Measurements from ENCODE around the gene F12. TPM values are rescaled to one million over a fixed set of nuclear protein-coding genes. Genes with fewer than 3 reads are reported as not detected.

F12 gene
- total RNA-seq, 1 donor = not detected

GRCh38 chr5:177403792-177404640 lies 5.3 kb downstream of the F12 start:
- Histone ChIP-seq H3K36me3 (ENCODE audit: insufficient read depth, low read length) (no peaks in the 10 kb centered on the region), H3K27ac (ENCODE audit: low read depth, low read length) (no peak overlapping the region), H3K4me3 (ENCODE audit: insufficient read depth, low read length) (peak overlapping the region; percentile 73), H3K9me3 (ENCODE audit: low read depth, low read length) (no peaks in the 10 kb centered on the region), H3K4me2 (ENCODE audit: insufficient read depth, low read length) (peak overlapping the region; percentile 92), H3K79me2 (ENCODE audit: insufficient read depth, low read length) (no peaks in the 10 kb centered on the region), H3K27me3 (ENCODE audit: insufficient read depth, low read length) (peaks cover 60% of the 10 kb centered on the region), H3K4me1 (ENCODE audit: insufficient read depth, low read length) (peaks cover 14% of the 10 kb centered on the region), H2AFZ (ENCODE audit: low read length) (peak overlapping the region; percentile 92), H4K20me1 (ENCODE audit: insufficient read depth, low read length) (no peaks in the 10 kb centered on the region)
- peak; percentile 99 for DNase-seq (ENCODE audit: insufficient read length, low spot score, missing footprints)
- TF ChIP-seq CTCF (IDR thresholded peaks at IDR 0.05; ENCODE audit: extremely low read depth, low read depth, low read length) = peak; percentile 59

DNA sequence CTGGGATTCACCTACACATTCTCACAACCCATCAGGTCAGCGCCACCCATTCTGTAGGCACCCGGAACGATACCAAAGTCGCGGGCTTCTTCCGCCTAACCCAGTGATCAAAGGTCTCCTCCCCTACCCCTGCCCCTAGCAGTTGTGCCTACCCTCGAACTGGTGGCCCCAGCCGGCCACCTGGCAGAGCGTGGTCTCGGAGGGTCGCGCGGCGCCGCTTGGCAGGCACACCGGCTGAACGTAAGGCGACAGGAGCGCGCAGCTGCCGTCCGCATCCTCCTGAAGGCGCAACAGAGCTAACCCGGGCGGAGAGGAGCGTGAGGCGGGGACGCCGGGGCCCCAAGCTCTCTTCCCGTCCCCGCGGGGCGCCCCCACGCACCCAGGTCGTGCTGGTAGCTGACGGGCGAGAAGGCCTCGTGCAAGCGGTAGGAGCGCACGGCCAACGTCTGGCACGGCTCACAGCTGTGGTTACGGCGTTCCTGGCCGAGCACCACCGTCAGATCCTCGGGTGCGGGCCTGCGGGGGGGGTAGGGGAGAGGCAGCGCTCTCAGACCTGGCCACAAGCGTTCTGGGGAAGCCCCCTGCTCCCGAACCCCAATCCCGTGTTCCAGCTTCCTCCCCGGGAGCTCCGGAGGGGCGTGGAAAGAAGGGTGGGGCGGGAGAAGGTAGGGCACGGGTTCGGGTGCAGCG lies 6.1 kb downstream of the F12 start:
- no peaks in the 10 kb centered on the region for H3K9me3 ChIP-seq (ENCODE audit: low read depth, low read length)
- peaks cover 14% of the 10 kb centered on the region for H3K4me1 ChIP-seq (ENCODE audit: insufficient read depth, low read length)
- H3K36me3 ChIP-seq (ENCODE audit: insufficient read depth, low read length) = no peaks in the 10 kb centered on the region
- DNase-seq (ENCODE audit: insufficient read length, low spot score, missing footprints) = no peak
- TF ChIP-seq CTCF (IDR thresholded peaks at IDR 0.05; ENCODE audit: extremely low read depth, low read depth, low read length) = no peak
- H3K4me3 ChIP-seq (ENCODE audit: insufficient read depth, low read length) = peak overlapping the region; percentile 73
- H3K27ac ChIP-seq (ENCODE audit: low read depth, low read length) = no peak overlapping the region
- H4K20me1 ChIP-seq (ENCODE audit: insufficient read depth, low read length) = no peaks in the 10 kb centered on the region
- H3K27me3 ChIP-seq (ENCODE audit: insufficient read depth, low read length) = peaks cover 58% of the 10 kb centered on the region
- H2AFZ ChIP-seq (ENCODE audit: low read length) = peak overlapping the region; percentile 92
- H3K4me2 ChIP-seq (ENCODE audit: insufficient read depth, low read length) = peak overlapping the region; percentile 92
- no peaks in the 10 kb centered on the region for H3K79me2 ChIP-seq (ENCODE audit: insufficient read depth, low read length)

DNA sequence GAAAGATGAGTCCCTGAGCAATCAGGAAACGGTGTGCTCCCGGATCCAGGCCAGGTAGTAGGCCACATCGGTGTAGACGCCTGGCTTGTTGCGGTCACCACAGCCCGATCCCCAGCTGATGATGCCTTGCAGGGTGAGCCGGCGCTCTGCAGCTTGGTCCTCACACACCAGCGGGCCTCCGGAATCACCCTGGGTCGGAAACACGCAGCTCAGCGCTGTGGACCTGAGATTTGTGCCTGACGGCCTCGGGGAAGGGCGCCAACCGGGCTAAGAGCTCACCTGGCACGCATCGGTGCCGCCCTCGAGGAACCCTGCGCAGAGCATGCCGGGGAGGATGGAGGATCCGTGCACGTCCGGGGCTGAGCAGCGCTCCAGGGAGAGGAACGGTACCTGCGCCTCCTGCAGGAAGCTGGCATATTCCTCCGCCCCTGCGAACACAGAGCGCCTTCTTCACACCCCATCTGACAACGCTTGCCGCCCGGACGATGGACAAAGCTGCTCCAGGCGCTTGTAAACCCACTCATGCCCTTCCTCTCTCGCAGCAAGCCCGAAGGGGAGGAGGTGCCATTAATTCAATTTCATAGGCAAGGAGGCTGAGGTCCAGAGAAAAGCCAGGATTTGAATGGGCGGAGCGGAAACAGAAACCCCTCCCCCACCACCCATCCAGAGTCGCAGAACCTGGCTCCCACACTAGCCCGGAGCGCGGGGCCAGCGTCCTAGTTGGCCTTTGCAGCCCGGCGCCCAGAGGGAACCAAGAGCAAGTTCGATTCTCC lies 6.9 kb downstream of the F12 start:
- Histone ChIP-seq H3K4me3 (ENCODE audit: insufficient read depth, low read length) (no peak overlapping the region), H3K27ac (ENCODE audit: low read depth, low read length) (no peak overlapping the region), H3K4me2 (ENCODE audit: insufficient read depth, low read length) (peak overlapping the region; percentile 92), H3K9me3 (ENCODE audit: low read depth, low read length) (no peaks in the 10 kb centered on the region), H4K20me1 (ENCODE audit: insufficient read depth, low read length) (no peaks in the 10 kb centered on the region), H3K4me1 (ENCODE audit: insufficient read depth, low read length) (peaks cover 14% of the 10 kb centered on the region), H2AFZ (ENCODE audit: low read length) (peak overlapping the region; percentile 65), H3K79me2 (ENCODE audit: insufficient read depth, low read length) (no peaks in the 10 kb centered on the region), H3K27me3 (ENCODE audit: insufficient read depth, low read length) (peaks cover 61% of the 10 kb centered on the region), H3K36me3 (ENCODE audit: insufficient read depth, low read length) (no peaks in the 10 kb centered on the region)
- DNase-seq (ENCODE audit: insufficient read length, low spot score, missing footprints) = peak; percentile 92
- peak; percentile 36 for TF ChIP-seq CTCF (IDR thresholded peaks at IDR 0.05; ENCODE audit: extremely low read depth, low read depth, low read length)

Data from osteoblast (primary cell).